K562 (cell line): ENCODE results near the gene CCR8. TPM values are rescaled to one million over a fixed set of nuclear protein-coding genes. Genes with fewer than 3 reads are reported as not detected.

ENCODE experiments used
- ATF7 ChIP-seq: fragments of 450-650 bp; IDR thresholded peaks from 2 replicates; pipeline ENCODE4 v1.7.1; 2014; ENCODE audit warnings: mild to moderate bottlenecking, moderate library complexity
- BCOR ChIP-seq: fragments of 450-650 bp; IDR thresholded peaks from 2 replicates; pipeline ENCODE4 v1.6.1; 2016
- CBFA2T3 ChIP-seq: fragments of 450-650 bp; IDR thresholded peaks from 2 replicates; pipeline ENCODE4 v1.6.1; 2017
- CBX1 ChIP-seq: sonication (generic); IDR thresholded peaks from 2 replicates; pipeline ENCODE4 v1.6.1; 2016; ENCODE audit warnings: antibody characterized with exemption, low read depth, mild to moderate bottlenecking
- CC2D1A ChIP-seq: fragments of 450-650 bp; IDR thresholded peaks from 2 replicates; pipeline ENCODE4 v1.6.1; 2017; ENCODE audit warnings: mild to moderate bottlenecking
- CREM ChIP-seq: IDR thresholded peaks from 2 replicates; pipeline ENCODE4 v1.6.1; 2014; ENCODE audit warnings: antibody characterized with exemption, low read depth
- EP300 ChIP-seq: IDR thresholded peaks from 2 replicates; pipeline ENCODE4 v1.6.1; 2012; ENCODE audit warnings: low read length, improper control_type of control experiment
- JUND ChIP-seq, 2 experiments: IDR thresholded peaks; 2 replicates in 1 of 2; 3 replicates in 1 of 2; pipeline ENCODE4 v1.6.1; 2011; ENCODE audit warnings: borderline replicate concordance in 2 of 2, low read depth in 2 of 2, low read length in 2 of 2, improper control_type of control experiment in 1 of 2, missing biosample characterization in 1 of 2, missing genetic modification characterization in 1 of 2, missing genetic modification reagents in 1 of 2
- L3MBTL2 ChIP-seq: fragments of 450-650 bp; IDR thresholded peaks from 2 replicates; pipeline ENCODE4 v1.6.1; 2016; ENCODE audit warnings: mild to moderate bottlenecking, moderate library complexity
- LEF1 ChIP-seq: fragments of 450-650 bp; IDR thresholded peaks from 2 replicates; pipeline ENCODE4 v1.6.1; 2016; ENCODE audit warnings: mild to moderate bottlenecking
- NFIC ChIP-seq: fragments of 450-650 bp; IDR thresholded peaks from 2 replicates; pipeline ENCODE4 v1.6.1; 2017; ENCODE audit warnings: mild to moderate bottlenecking, inconsistent platforms
- OTX1 ChIP-seq: fragments of 450-650 bp; formaldehyde crosslinking; IDR thresholded peaks from 2 replicates; pipeline ENCODE4 v1.4.0; 2022; ENCODE audit warnings: mild to moderate bottlenecking
- RAD21 ChIP-seq, 2 experiments: fragments of 250-450 bp in 1 of 2; fragments of 450-650 bp in 1 of 2; sonication (Bioruptor Pico) in 1 of 2; formaldehyde crosslinking in 1 of 2; IDR thresholded peaks in 1 of 2; conservative IDR thresholded peaks in 1 of 2; 2 replicates each; pipeline versions ENCODE4 v1.4.0 to v1.8.0; 2020 to 2022; ENCODE audit warnings: mild to moderate bottlenecking in 2 of 2, moderate library complexity in 1 of 2
- RAD51 ChIP-seq: fragments of 450-650 bp; IDR thresholded peaks from 2 replicates; pipeline ENCODE4 v1.7.1; 2016; ENCODE audit warnings: low read depth, mild to moderate bottlenecking, borderline replicate concordance
- USF1 ChIP-seq: sonication (generic); formaldehyde crosslinking; IDR thresholded peaks from 2 replicates; pipeline ENCODE4 v1.9.0; 2022; ENCODE audit warnings: mild to moderate bottlenecking, missing genetic modification reagents
- USF2 ChIP-seq: sonication (generic); formaldehyde crosslinking; IDR thresholded peaks from 2 replicates; pipeline ENCODE4 v1.5.0; 2020; ENCODE audit warnings: missing genetic modification reagents
- VEZF1 ChIP-seq: fragments of 200-800 bp; sonication (Bioruptor generic); IDR thresholded peaks from 2 replicates; pipeline ENCODE4 v1.6.1; 2017; ENCODE audit warnings: missing genetic modification characterization, missing compliant biosample characterization
- ZNF639 ChIP-seq, 2 experiments: fragments of 200-800 bp in 1 of 2; sonication (Bioruptor generic) in 1 of 2; sonication (generic) in 1 of 2; formaldehyde crosslinking in 1 of 2; IDR thresholded peaks in 1 of 2; conservative IDR thresholded peaks in 1 of 2; 2 replicates each; pipeline versions ENCODE4 v1.5.0 to v1.6.1; 2016 to 2020; ENCODE audit warnings: missing compliant biosample characterization in 1 of 2, missing genetic modification characterization in 1 of 2, missing genetic modification reagents in 1 of 2
- polyA plus RNA-seq, 8 experiments: library from polyadenylated mRNA; depleted of rRNA in 4 of 8; stranded (reverse) in 5 of 8; unstranded in 3 of 8; fragments of >200 nt; fragmentation: Nextera tagmentation in 2 of 8; fragmentation: Illumina TruSeq in 1 of 8; extraction: Ambion mirVana in 2 of 8; extraction: Trizol in 1 of 8; gene quantifications; 2 replicates each; pipeline versions ENCODE4 v1.2.1 to v1.2.3, GENCODE V29; 2011 to 2014; ENCODE audit warnings: inconsistent platforms in 1 of 8, missing spikeins in 1 of 8
- total RNA-seq, 7 experiments: library from RNA; depleted of rRNA in 6 of 7; stranded (reverse); fragments of >200 nt in 6 of 7; fragmentation: Illumina TruSeq in 2 of 7; extraction: Trizol in 2 of 7; gene quantifications; 2 replicates each; pipeline versions ENCODE4 v1.2.1 to v1.2.3, GENCODE V29; 2011 to 2021; ENCODE audit warnings: low replicate concordance in 1 of 7

Gene CCR8
- total and polyA plus RNA-seq, 9 of the 15 experiments (the other 6 are each of a cell fraction or from before 2014, with no cell fraction given): not detected

GRCh38 chr3:39321574-39321983, 7.9 kb upstream of the CCR8 start (continued):
- TF ChIP-seq USF2 (CRISPR knock-in tag): peak; percentile 80
- 0 out of 2 replicates have a peak, but pooled peaks have one; percentile 48 for TF ChIP-seq OTX1 (CRISPR knock-in tag)
- 0 out of 4 replicates have a peak, but pooled peaks of 1 of the 2 experiments have one; percentile 5 for TF ChIP-seq RAD21 (CRISPR knock-in tag; conservative IDR thresholded peaks at IDR 0.05 in 1 of 2, IDR thresholded peaks at IDR 0.05 in 1 of 2)
- TF ChIP-seq CBX1: 0 out of 2 replicates have a peak, but pooled peaks have one; percentile 52
- TF ChIP-seq CBFA2T3: peak; percentile 56; the same call in 1 of the 2 replicates
- peak; percentile 78 for TF ChIP-seq CC2D1A
- TF ChIP-seq VEZF1: peak; percentile 48
- TF ChIP-seq NFIC: peak; percentile 34
- TF ChIP-seq L3MBTL2: peak; percentile 23; the same call in 1 of the 2 replicates
- TF ChIP-seq ATF7: peak; percentile 50; the same call in 1 of the 2 replicates
- TF ChIP-seq EP300: peak; percentile 52
- TF ChIP-seq CREM: 0 out of 2 replicates have a peak, but pooled peaks have one; percentile 16
- peak; percentile 50; the same call in 1 of the 2 replicates for TF ChIP-seq LEF1
- TF ChIP-seq JUND (IDR thresholded peaks at IDR 0.05; ENCODE audit: borderline replicate concordance, low read depth, low read length): peak; percentile 57; the same call in 1 of the 2 replicates
- 0 out of 3 replicates have a peak, but pooled peaks have one; percentile 49 for TF ChIP-seq JUND (tag; IDR thresholded peaks at IDR 0.05; ENCODE audit: borderline replicate concordance, low read depth, low read length)
- 0 out of 2 replicates have a peak, but pooled peaks have one; percentile 13 for TF ChIP-seq BCOR
- TF ChIP-seq RAD51: peak; percentile 66; the same call in 1 of the 2 replicates
- TF ChIP-seq USF1 (CRISPR knock-in tag): peak; percentile 44
- TF ChIP-seq ZNF639 (CRISPR knock-in tag; conservative IDR thresholded peaks at IDR 0.05 in 1 of 2, IDR thresholded peaks at IDR 0.05 in 1 of 2): peak in 1 of 2 experiments; percentile 1; a peak in 1 of 4 replicates
